Mononuclear cell (primary cell): ENCODE measurements around the gene UBN1. TPM values are rescaled to one million over a fixed set of nuclear protein-coding genes. Genes with fewer than 3 reads are reported as not detected.
"Not testable (repeated sequence)": the region's sequence is repeated elsewhere in the genome, so short reads cannot be mapped to it uniquely, and the experiment has no call there.

Experiments
- H3K27me3 ChIP-seq: 2 replicates; pipeline ENCODE4 v1.6.0; 2011; ENCODE audit warnings: low read length, control low read depth; ENCODE audit not compliant: insufficient read depth
- H3K4me1 ChIP-seq: 2 replicates; pipeline ENCODE4 v1.5.1; 2011; ENCODE audit warnings: mild to moderate bottlenecking, low read length, control low read depth; ENCODE audit not compliant: insufficient read depth
- H3K4me3 ChIP-seq: 2 replicates; pipeline ENCODE4 v1.5.1; 2011; ENCODE audit warnings: mild to moderate bottlenecking, low read length, moderate library complexity
- H3K9me3 ChIP-seq: 2 replicates; pipeline ENCODE4 v1.5.1; 2011; ENCODE audit warnings: low read depth, mild to moderate bottlenecking, control low read depth, low read length
- total RNA-seq: library from RNA; depleted of rRNA; stranded (reverse); fragments of >200 nt; gene quantifications from one replicate; pipeline ENCODE4 v1.2.3, GENCODE V29; 2012

The UBN1 gene
- total RNA-seq, 1 donor, result 47.1 TPM

- Histone ChIP-seq H3K27me3 (no peaks in the 10 kb centered on the region), H3K4me3 (no peak overlapping the region), H3K9me3 (no peaks in the 10 kb centered on the region), H3K4me1 (no peaks in the 10 kb centered on the region)
These were observed 66.7 kb downstream of the UBN1 start for GRCh38 chr16:4913774-4914525.

DNA sequence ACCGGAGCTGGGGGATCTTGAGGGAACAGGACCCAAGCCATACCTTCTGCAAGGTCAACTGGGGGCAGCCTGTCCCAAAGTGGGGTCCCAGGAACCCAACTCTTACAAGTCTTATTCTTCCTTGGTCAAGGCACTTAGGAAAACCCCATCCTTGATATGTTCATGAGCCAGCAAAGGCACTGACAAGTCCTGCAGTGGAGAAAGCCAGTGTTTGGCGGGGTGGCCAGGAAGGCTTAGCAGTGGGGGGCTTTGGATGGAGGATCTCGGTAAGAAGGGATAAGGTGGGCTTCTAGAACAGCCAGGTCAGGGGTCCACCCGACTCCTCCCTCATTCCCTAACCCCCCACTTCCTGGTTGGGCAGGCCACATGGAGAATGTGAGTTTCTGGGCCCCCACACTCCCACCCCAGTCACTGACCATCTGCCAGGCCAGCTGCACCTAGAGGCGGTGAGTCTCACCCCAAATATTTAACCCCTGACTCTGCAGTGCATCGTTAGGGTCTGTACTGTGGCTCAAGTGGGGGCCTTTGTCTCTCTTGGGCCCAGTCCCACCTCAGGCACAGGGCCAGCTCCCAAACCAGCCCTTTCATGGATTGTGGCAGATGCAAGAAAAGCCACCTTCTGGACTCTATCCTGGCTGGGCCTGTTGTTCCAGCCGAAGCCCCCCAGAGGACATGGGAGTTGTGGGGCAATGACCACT, 67.4 kb downstream of the UBN1 start:
- H3K4me1 ChIP-seq, result no peaks in the 10 kb centered on the region
- H3K4me3 ChIP-seq, result no peak overlapping the region
- H3K27me3 ChIP-seq, result no peaks in the 10 kb centered on the region
- no peaks in the 10 kb centered on the region for H3K9me3 ChIP-seq

DNA sequence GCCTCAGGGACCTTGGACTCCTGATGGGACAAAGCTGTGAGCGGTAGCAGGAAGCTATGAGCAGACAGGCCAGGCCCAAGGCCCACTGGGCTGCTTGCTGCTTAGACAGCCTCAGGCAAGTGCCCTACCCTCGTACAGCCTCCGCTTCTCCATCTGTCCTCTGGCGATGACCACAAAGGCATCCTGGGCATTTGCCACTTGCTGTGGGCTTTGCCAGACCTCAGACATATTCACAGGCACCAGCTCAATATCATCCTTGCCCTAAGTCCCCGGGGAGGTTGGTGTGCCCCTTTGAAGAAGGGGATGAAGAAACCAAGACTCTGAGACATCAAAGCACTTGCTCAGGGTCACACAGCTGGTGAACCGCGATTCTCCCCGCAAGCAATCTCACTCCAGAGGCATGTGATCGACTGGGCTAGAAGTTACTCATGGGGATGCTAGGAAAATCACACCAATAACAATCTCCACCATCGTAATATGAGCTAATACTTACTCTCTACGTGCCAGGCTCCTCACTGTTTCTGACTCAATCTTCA, 68.0 kb downstream of the UBN1 start:
- H3K9me3 ChIP-seq, result no peaks in the 10 kb centered on the region
- no peaks in the 10 kb centered on the region for H3K27me3 ChIP-seq
- no peak overlapping the region for H3K4me3 ChIP-seq
- H3K4me1 ChIP-seq, result no peaks in the 10 kb centered on the region

DNA sequence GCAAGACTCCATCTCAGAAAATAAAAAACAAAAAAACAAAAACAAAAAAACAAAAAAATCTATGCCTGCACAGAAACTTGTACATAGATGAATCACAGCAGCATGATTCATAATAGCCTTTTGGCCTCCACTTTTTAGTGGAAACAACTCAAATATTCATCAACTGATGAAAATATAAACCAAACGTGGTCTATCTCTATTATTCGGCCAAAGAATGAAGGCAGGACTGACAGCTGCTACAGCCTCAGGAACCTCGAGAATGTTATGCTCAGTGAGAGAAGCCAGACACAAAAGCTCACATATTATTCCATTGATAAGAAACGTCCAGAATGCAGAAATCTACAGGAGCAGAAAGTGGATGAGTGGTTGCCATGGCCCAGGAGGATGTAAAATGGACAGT, 69.8 kb downstream of the UBN1 start:
- Histone ChIP-seq H3K4me1 (no peaks in the 10 kb centered on the region), H3K9me3 (no peaks in the 10 kb centered on the region), H3K4me3 (no peak overlapping the region), H3K27me3 (no peaks in the 10 kb centered on the region)

GRCh38 chr16:4918781-4919251, 71.5 kb downstream of the UBN1 start:
- H3K9me3 ChIP-seq, result no peaks in the 10 kb centered on the region
- H3K4me1 ChIP-seq, result no peaks in the 10 kb centered on the region
- no peaks in the 10 kb centered on the region for H3K27me3 ChIP-seq
- no peak overlapping the region for H3K4me3 ChIP-seq

GRCh38 chr16:4920826-4921225, 73.5 kb downstream of the UBN1 start:
- no peaks in the 10 kb centered on the region for H3K27me3 ChIP-seq
- no peaks in the 10 kb centered on the region for H3K9me3 ChIP-seq
- no peak overlapping the region for H3K4me3 ChIP-seq
- H3K4me1 ChIP-seq, result no peaks in the 10 kb centered on the region

- H3K4me3 ChIP-seq, result no peak overlapping the region
- no peaks in the 10 kb centered on the region for H3K27me3 ChIP-seq
- H3K9me3 ChIP-seq, result peaks cover 7% of the 10 kb centered on the region
- no peaks in the 10 kb centered on the region for H3K4me1 ChIP-seq
These were observed 75.6 kb downstream of the UBN1 start for GRCh38 chr16:4922721-4923342.

- Histone ChIP-seq H3K9me3 (peaks cover 7% of the 10 kb centered on the region), H3K27me3 (no peaks in the 10 kb centered on the region), H3K4me3 (no peak overlapping the region), H3K4me1 (no peaks in the 10 kb centered on the region)
These were observed 76.6 kb downstream of the UBN1 start for GRCh38 chr16:4923853-4924252.

DNA sequence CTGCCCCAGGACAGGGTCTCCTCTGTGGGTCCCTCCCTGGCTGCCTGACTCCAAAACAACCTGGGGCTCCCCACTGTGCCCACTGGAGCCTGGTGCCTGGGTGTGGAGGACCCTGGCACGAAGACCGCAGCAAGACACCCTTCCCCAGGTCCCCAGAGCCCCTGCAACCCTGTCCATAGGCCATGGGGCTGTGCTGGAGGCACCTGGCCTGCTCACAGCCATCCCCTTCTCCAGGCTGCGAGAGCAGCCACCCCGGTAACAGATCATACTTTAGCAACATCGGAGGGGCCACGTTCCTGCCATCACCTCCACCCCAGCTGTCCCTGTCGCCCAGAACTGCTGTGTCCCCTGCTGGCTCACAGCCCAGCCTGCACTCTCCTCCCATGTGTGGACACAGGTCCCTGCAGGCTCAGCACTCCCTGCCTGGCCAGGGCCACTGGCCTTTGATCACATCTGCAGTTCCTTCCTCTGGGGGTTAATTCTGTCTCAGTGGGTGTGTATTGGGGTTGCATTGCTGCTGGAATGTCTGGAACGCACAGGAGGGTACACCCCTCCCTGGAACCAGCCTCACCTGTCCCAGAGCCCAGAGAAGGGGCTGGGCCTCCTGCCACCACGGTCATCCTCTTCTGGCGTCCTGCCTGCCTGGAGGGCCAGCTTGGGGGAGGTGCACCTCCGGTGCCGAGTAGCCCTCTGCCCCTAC, 77.5 kb downstream of the UBN1 start:
- H3K9me3 ChIP-seq, result peaks cover 7% of the 10 kb centered on the region
- H3K4me3 ChIP-seq, result no peak overlapping the region

GRCh38 chr16:4925293-4925607, 78.0 kb downstream of the UBN1 start:
- no peak overlapping the region for H3K4me3 ChIP-seq
- no peaks in the 10 kb centered on the region for H3K4me1 ChIP-seq
- no peaks in the 10 kb centered on the region for H3K27me3 ChIP-seq
- H3K9me3 ChIP-seq, result peaks cover 7% of the 10 kb centered on the region

More for the DNA sequence above, 77.5 kb downstream of the UBN1 start:
- Histone ChIP-seq H3K4me1 (no peaks in the 10 kb centered on the region), H3K27me3 (no peaks in the 10 kb centered on the region)

GRCh38 chr16:4925791-4926190, 78.5 kb downstream of the UBN1 start:
- Histone ChIP-seq H3K4me3 (no peak overlapping the region), H3K9me3 (peaks cover 7% of the 10 kb centered on the region), H3K27me3 (no peaks in the 10 kb centered on the region), H3K4me1 (no peaks in the 10 kb centered on the region)

GRCh38 chr16:4926928-4927327, 79.6 kb downstream of the UBN1 start:
- peaks cover 7% of the 10 kb centered on the region for H3K9me3 ChIP-seq
- H3K4me1 ChIP-seq, result no peaks in the 10 kb centered on the region
- no peaks in the 10 kb centered on the region for H3K27me3 ChIP-seq

DNA sequence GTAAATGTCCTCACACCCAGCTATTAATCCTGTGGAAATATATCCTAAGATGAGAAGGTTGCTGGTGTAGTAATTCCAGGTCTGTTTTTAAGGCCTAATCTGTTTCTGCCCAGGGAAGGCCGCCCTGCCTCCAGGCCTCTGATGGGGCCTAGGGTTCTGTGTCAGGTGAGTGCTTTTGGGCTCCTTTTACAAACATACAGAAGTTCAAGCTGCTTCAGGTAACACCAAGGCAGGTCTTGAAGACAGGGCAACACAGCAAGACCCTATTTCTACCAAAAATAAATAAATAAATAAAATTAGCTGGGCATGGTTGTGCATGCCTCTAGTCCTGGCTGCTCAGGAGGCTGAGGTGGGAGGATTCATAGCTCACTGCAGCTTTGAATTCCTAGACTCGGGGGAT, 80.4 kb downstream of the UBN1 start:
- no peak overlapping the region for H3K4me3 ChIP-seq
- H3K27me3 ChIP-seq, result no peaks in the 10 kb centered on the region
- peaks cover 7% of the 10 kb centered on the region for H3K9me3 ChIP-seq
- no peaks in the 10 kb centered on the region for H3K4me1 ChIP-seq

More at GRCh38 chr16:4926928-4927327, 79.6 kb downstream of the UBN1 start:
- no peak overlapping the region for H3K4me3 ChIP-seq

DNA sequence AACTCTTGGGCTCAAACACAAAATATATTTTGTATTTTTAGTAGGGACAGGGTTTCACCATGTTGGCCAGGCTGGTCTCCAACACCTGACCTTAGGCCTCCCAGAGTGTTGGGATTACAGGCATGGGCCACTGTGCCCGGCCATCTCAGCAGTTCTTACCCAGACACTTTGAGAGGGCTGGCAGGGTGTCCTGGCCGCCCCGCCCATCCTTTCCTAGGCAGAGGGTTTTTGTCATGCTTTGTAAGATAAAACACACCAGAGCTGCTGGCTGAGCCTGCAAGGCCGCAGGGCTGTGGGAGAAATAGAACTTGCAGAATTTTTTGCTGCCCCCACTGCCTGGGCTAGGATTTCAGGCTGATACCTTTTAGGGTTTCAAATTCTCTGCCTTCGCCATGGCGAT, 80.9 kb downstream of the UBN1 start:
- Histone ChIP-seq H3K4me1 (no peaks in the 10 kb centered on the region), H3K9me3 (peaks cover 7% of the 10 kb centered on the region), H3K27me3 (no peaks in the 10 kb centered on the region), H3K4me3 (no peak overlapping the region)

DNA sequence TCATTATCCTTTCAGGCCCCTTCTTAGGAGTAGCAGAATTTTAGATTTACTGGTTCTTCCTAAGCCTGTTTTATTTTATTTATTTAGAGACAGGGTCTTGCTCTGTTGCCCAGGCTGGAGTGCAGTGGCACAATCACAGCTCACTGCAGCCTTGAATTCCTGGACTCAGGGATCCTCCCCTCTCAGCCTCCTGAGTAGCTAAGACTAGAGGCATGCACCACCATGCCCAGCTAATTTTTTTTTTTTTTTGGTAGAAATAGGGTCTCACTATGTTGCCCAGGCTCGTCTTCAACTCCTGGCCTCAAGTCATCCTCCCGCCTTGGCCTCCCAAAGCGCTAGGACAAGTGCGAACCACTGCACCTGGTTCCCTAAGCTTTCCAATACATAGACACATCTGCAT, 82.3 kb downstream of the UBN1 start:
- not testable (repeated sequence) for H3K27me3 ChIP-seq, H3K4me1 ChIP-seq, H3K4me3 ChIP-seq, H3K9me3 ChIP-seq
